ENCODE data around the gene EIF2A.

DNA sequence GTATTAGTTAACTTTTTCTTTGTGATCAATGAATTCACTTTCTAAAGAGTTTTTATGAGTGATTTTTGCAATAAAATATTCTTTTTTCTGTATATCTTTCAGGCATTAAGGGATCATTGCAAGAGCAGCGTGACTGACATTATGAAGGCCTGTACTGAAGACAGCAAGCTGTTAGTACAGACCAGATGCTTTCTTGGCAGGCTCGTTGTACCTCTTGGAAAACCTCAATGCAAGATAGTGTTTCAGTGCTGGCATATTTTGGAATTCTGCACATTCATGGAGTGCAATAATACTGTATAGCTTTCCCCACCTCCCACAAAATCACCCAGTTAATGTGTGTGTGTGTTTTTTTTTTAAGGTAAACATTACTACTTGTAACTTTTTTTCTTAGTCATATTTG, 81.0 kb downstream of the EIF2A start:
- TF ChIP-seq, protein P1, sequence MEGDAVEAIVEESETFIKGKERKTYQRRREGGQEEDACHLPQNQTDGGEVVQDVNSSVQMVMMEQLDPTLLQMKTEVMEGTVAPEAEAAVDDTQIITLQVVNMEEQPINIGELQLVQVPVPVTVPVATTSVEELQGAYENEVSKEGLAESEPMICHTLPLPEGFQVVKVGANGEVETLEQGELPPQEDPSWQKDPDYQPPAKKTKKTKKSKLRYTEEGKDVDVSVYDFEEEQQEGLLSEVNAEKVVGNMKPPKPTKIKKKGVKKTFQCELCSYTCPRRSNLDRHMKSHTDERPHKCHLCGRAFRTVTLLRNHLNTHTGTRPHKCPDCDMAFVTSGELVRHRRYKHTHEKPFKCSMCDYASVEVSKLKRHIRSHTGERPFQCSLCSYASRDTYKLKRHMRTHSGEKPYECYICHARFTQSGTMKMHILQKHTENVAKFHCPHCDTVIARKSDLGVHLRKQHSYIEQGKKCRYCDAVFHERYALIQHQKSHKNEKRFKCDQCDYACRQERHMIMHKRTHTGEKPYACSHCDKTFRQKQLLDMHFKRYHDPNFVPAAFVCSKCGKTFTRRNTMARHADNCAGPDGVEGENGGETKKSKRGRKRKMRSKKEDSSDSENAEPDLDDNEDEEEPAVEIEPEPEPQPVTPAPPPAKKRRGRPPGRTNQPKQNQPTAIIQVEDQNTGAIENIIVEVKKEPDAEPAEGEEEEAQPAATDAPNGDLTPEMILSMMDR (IDR thresholded peaks at IDR 0.05): no peak
- TF ChIP-seq EP300 (IDR thresholded peaks at IDR 0.05): no peak

Measured in ovary (tissue), 3 donors.